PC-9 (cell line): ENCODE results near the gene DNAH6. TPM values are rescaled to one million over a fixed set of nuclear protein-coding genes. Genes with fewer than 3 reads are reported as not detected.

Source experiments
- BruUV-seq: library from RNA; stranded (reverse); fragments of 400-500 nt; replicated peaks from 2 replicates; lab custom pipeline; 2021; lab: Mats Ljungman, UMichigan
- CTCF ChIA-PET: fragments of 300-600 bp; sonication (Branson Sonifier 250); formaldehyde crosslinking; loops from one replicate; lab custom pipeline; 2022; ENCODE audit warnings: antibody characterized with exemption; lab: Charles Lee
- POLR2A ChIA-PET: fragments of 300-600 bp; sonication (Branson Sonifier 250); formaldehyde crosslinking; loops from one replicate; lab custom pipeline; 2022; ENCODE audit warnings: antibody characterized with exemption; ENCODE audit not compliant: unreplicated experiment; lab: Charles Lee
- DNase-seq, 2 experiments: peaks; one replicate each; pipeline versions ENCODE4 v3.0.0 to v3.0.0-alpha.2; 2015 to 2022; ENCODE audit warnings: mixed read lengths in 1 of 2
- H2AFZ ChIP-seq: fragments of 200-600 bp; sonication (generic); 2 replicates; pipeline ENCODE4 v1.8.1; 2017; ENCODE audit warnings: antibody characterized with exemption
- H3F3A ChIP-seq: fragments of 200-600 bp; sonication (generic); 2 replicates; pipeline ENCODE4 v1.8.1; 2017; ENCODE audit warnings: antibody characterized with exemption, mild to moderate bottlenecking, low read depth; ENCODE audit not compliant: insufficient read depth
- H3K27ac ChIP-seq: fragments of 200-600 bp; sonication (generic); 2 replicates; pipeline ENCODE4 v1.6.1; 2016; ENCODE audit warnings: mixed run types
- H3K27me3 ChIP-seq: fragments of 200-600 bp; sonication (generic); 2 replicates; pipeline ENCODE4 v1.6.1; 2016; ENCODE audit warnings: low read depth, mixed run types; ENCODE audit not compliant: insufficient read depth
- H3K36me3 ChIP-seq: fragments of 200-600 bp; sonication (generic); 2 replicates; pipeline ENCODE4 v1.6.1; 2016; ENCODE audit warnings: low read depth, mixed run types
- H3K4me1 ChIP-seq: fragments of 200-600 bp; sonication (generic); replicated peaks from 2 replicates; pipeline ENCODE4 v1.6.1; 2016; ENCODE audit warnings: mixed run types; ENCODE audit not compliant: insufficient read depth
- H3K4me2 ChIP-seq: fragments of 200-600 bp; sonication (generic); 2 replicates; pipeline ENCODE4 v1.6.1; 2017; ENCODE audit warnings: mixed run types
- H3K4me3 ChIP-seq: fragments of 200-600 bp; sonication (generic); 2 replicates; pipeline ENCODE4 v1.6.1; 2016; ENCODE audit warnings: mixed run types
- H3K79me2 ChIP-seq: fragments of 200-600 bp; sonication (generic); 2 replicates; pipeline ENCODE4 v1.6.1; 2017; ENCODE audit warnings: low read depth, mixed run types
- H3K9me2 ChIP-seq: fragments of 200-600 bp; sonication (generic); 2 replicates; pipeline ENCODE4 v1.8.1; 2017; ENCODE audit warnings: mild to moderate bottlenecking; ENCODE audit not compliant: insufficient read depth
- H3K9me3 ChIP-seq: fragments of 200-600 bp; sonication (generic); 2 replicates; pipeline ENCODE4 v1.8.1; 2016; ENCODE audit warnings: low read depth; ENCODE audit not compliant: insufficient read depth
- H4K20me1 ChIP-seq: fragments of 200-600 bp; sonication (generic); 2 replicates; pipeline ENCODE4 v1.8.1; 2017; ENCODE audit not compliant: insufficient read depth
- EZH2 ChIP-seq: fragments of 200-600 bp; sonication (generic); IDR thresholded peaks from 2 replicates; pipeline ENCODE4 v1.8.0; 2017; ENCODE audit warnings: antibody characterized with exemption, low read depth
- intact Hi-C: fragments of 100-400 bp; cut with micrococcal nuclease; formaldehyde crosslinking; loops from one replicate; pipeline ENCODE4 v1.10.0; 2022; ENCODE audit not compliant: unreplicated experiment
- total RNA-seq: library from RNA; stranded (reverse); gene quantifications from 2 replicates; pipeline ENCODE4 v1.2.3, GENCODE V29; 2021
- TF ChIP-seq, protein P1 (sequence below): fragments of 200-600 bp; sonication (generic); conservative IDR thresholded peaks from 2 replicates; pipeline ENCODE4 v1.6.1; 2017; ENCODE audit warnings: mixed run types, antibody characterized with exemption, mild to moderate bottlenecking, moderate library complexity

Gene DNAH6
- total RNA-seq, 1 experiment from 2014 or later = not detected

DNA sequence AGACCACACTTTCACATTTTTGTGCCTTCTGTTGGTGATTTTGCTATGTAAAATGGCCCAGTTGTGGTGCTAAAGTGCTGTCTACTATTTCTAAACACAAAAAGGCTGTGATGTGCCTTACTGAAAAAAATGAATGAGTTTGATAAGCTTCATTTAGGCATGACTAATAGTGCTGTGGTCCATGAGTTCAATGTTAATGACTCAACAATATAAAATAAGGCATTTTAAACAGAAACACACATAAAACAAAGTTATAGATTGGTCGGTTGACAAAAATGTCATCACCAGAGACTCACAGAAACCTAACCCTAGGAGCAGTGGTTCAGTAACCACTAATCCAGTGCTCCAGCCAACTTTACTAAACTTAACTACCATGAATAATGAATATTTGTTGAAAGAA is 160.0 kb downstream of the DNAH6 start:
- H2AFZ ChIP-seq = no peak overlapping the region
- H3K4me1 ChIP-seq = no peaks in the 10 kb centered on the region
- ChIA-PET POLR2A (no interaction called here), CTCF (no interaction called here)
- no peaks in the 10 kb centered on the region for H3K79me2 ChIP-seq
- H3K4me3 ChIP-seq = no peak overlapping the region
- H3F3A ChIP-seq = no peaks in the 10 kb centered on the region
- H3K27ac ChIP-seq = no peak overlapping the region
- no peaks in the 10 kb centered on the region for H3K36me3 ChIP-seq
- H4K20me1 ChIP-seq = no peaks in the 10 kb centered on the region
- TF ChIP-seq, protein P1, sequence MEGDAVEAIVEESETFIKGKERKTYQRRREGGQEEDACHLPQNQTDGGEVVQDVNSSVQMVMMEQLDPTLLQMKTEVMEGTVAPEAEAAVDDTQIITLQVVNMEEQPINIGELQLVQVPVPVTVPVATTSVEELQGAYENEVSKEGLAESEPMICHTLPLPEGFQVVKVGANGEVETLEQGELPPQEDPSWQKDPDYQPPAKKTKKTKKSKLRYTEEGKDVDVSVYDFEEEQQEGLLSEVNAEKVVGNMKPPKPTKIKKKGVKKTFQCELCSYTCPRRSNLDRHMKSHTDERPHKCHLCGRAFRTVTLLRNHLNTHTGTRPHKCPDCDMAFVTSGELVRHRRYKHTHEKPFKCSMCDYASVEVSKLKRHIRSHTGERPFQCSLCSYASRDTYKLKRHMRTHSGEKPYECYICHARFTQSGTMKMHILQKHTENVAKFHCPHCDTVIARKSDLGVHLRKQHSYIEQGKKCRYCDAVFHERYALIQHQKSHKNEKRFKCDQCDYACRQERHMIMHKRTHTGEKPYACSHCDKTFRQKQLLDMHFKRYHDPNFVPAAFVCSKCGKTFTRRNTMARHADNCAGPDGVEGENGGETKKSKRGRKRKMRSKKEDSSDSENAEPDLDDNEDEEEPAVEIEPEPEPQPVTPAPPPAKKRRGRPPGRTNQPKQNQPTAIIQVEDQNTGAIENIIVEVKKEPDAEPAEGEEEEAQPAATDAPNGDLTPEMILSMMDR = no peak
- no peak for TF ChIP-seq EZH2
- intact Hi-C loops = no loop called here
- H3K9me3 ChIP-seq = no peaks in the 10 kb centered on the region
- no TSS peak for BruUV-seq
- no peak overlapping the region for H3K4me2 ChIP-seq
- H3K27me3 ChIP-seq = peaks cover 38% of the 10 kb centered on the region
- no peak for DNase-seq
- no peaks in the 10 kb centered on the region for H3K9me2 ChIP-seq

DNA sequence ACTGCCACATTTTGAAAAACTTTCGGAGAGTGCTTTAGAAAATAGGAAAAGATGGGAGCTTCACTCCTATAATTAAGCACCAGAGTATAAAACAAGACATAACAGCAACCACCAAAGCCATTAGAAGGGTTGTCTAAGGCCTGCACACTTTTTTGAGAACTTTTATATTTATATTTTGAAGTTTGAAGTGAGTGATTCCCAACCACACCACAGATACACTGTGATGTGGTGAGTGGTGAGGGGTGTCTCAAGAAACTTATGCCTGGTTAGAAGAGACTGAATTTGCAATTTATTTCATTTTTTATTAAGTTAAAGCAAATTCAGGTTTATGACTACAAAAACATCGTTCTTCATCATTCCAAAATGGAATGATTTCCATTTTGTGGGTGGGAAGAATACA is 161.9 kb downstream of the DNAH6 start:
- no peaks in the 10 kb centered on the region for H3K9me2 ChIP-seq
- no peak for DNase-seq
- no peak for TF ChIP-seq EZH2
- TF ChIP-seq, protein P1 = no peak
- H2AFZ ChIP-seq = no peak overlapping the region
- H4K20me1 ChIP-seq = no peaks in the 10 kb centered on the region
- H3K4me3 ChIP-seq = no peak overlapping the region
- CTCF ChIA-PET = no interaction called here
- no peaks in the 10 kb centered on the region for H3K79me2 ChIP-seq
- H3K36me3 ChIP-seq = no peaks in the 10 kb centered on the region
- no TSS peak for BruUV-seq
- H3K27me3 ChIP-seq = peaks cover 51% of the 10 kb centered on the region
- no peaks in the 10 kb centered on the region for H3K4me1 ChIP-seq
- H3K4me2 ChIP-seq = no peak overlapping the region
- intact Hi-C loops = no loop called here
- no peaks in the 10 kb centered on the region for H3K9me3 ChIP-seq
- POLR2A ChIA-PET = no interaction called here
- no peak overlapping the region for H3K27ac ChIP-seq
- no peaks in the 10 kb centered on the region for H3F3A ChIP-seq

DNA sequence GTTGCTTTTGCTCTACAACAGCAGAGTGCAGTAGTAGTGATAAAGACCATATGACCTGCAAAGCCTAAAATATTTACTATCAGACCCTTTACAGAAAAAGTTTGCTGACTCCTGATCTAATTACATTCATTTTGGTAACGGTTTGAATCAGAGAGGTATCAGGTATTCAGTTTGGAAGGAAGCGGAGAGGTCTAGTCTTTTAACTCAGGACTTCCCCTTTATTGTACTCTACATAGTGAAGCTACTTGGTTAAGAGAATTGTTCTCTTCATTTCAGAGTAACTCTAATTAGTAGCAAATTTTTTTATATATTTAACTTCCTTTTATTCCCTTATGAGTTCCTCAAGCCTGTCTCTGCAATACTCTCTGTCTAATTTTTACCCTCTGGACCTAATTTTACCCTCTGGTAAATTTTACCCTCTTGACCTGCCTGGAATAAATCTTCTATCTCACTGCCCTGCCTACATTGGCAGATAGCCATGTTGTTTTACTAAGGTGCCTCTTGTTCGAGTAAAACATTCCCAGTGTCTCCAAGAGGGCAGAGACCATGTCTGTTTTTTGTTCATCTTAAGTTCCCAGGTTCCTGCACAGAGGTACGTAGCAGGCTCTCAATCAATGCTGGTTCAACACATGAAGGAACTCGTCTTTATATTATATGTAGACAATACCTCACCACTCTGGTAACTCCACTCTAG is 170.6 kb downstream of the DNAH6 start:
- peaks cover 63% of the 10 kb centered on the region for H3K27me3 ChIP-seq
- DNase-seq = no peak
- no peaks in the 10 kb centered on the region for H3K9me2 ChIP-seq
- no peak for TF ChIP-seq EZH2
- H2AFZ ChIP-seq = no peak overlapping the region
- H3F3A ChIP-seq = no peaks in the 10 kb centered on the region
- CTCF ChIA-PET = no interaction called here
- BruUV-seq = no TSS peak
- no peaks in the 10 kb centered on the region for H3K4me1 ChIP-seq
- intact Hi-C loops = no loop called here
- no peak overlapping the region for H3K4me2 ChIP-seq
- no peaks in the 10 kb centered on the region for H4K20me1 ChIP-seq
- H3K27ac ChIP-seq = no peak overlapping the region
- no peaks in the 10 kb centered on the region for H3K79me2 ChIP-seq
- POLR2A ChIA-PET = no interaction called here
- H3K36me3 ChIP-seq = no peaks in the 10 kb centered on the region
- no peaks in the 10 kb centered on the region for H3K9me3 ChIP-seq
- H3K4me3 ChIP-seq = no peak overlapping the region
